HUES48 (cell line): ENCODE results near the gene RCAN2.

Experiments
- H3K27ac ChIP-seq: one replicate; pipeline ENCODE4 v1.7.0; 2013; ENCODE audit warnings: low read depth, low read length, inconsistent platforms
- H3K27me3 ChIP-seq: 2 replicates; pipeline ENCODE4 v1.6.1; 2013; ENCODE audit warnings: mild to moderate bottlenecking, low read length; ENCODE audit not compliant: control insufficient read depth, insufficient read depth
- H3K36me3 ChIP-seq: 2 replicates; pipeline ENCODE4 v1.6.1; 2013; ENCODE audit warnings: low read length; ENCODE audit not compliant: control insufficient read depth, insufficient read depth
- H3K4me1 ChIP-seq: 2 replicates; pipeline ENCODE4 v1.6.1; 2013; ENCODE audit warnings: mild to moderate bottlenecking, low read length; ENCODE audit not compliant: control insufficient read depth, insufficient read depth
- H3K4me3 ChIP-seq: 2 replicates; pipeline ENCODE4 v1.5.1; 2013; ENCODE audit warnings: mild to moderate bottlenecking, low read depth, low read length
- H3K9ac ChIP-seq: 2 replicates; pipeline ENCODE4 v1.6.1; 2013; ENCODE audit warnings: mild to moderate bottlenecking, low read depth, low read length, moderate library complexity
- H3K9me3 ChIP-seq: 2 replicates; pipeline ENCODE4 v1.6.1; 2013; ENCODE audit warnings: low read length; ENCODE audit not compliant: control insufficient read depth, insufficient read depth

Gene RCAN2

DNA sequence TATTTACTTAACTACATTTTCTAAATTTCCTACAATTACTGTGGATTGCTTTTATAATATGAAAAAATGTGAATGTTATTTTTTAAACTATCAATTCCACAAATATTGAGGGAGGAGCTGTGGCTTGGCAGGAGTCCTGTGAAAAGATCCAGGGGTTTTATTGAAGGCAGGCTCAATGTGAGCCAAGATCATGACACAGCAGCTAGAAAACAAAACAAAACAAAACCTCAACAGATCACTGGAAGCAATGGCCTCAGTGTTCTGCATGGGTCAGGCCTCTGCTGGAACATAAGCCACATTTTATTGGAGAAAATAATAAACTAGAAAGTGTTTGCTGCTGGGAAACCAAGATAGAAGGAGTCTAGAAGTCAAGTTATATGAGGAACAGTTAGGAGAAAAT lies 19.4 kb upstream of the RCAN2 start:
- H3K27ac ChIP-seq: no peak overlapping the region
- no peaks in the 10 kb centered on the region for H3K9me3 ChIP-seq
- no peaks in the 10 kb centered on the region for H3K27me3 ChIP-seq
- H3K36me3 ChIP-seq: no peaks in the 10 kb centered on the region
- H3K4me1 ChIP-seq: no peaks in the 10 kb centered on the region
- H3K9ac ChIP-seq: no peak overlapping the region
- H3K4me3 ChIP-seq: no peak overlapping the region

DNA sequence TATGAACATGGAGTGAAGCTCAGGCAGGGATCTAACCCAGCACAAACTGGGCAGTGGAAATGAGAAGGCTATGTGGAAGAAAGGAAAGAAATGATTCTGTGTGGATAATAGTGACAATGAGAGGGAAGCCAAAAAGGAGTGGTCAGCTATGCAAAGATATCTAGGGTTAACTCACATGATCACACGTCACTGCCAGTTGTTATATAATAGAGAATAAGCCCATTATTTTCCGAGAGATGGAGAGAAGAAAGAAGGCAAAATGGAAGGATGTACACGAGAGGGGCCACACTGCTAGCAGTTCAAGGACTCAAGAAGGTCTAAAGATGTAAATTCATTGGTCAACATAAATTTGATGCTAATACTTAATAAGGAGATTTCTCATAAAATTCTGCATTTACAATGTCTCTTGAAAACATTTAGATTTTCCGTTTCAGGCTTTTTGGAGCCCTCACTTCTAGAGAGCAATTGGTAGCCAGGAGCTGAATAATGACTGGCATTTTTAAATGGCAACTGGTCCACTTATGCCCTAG lies 18.8 kb upstream of the RCAN2 start:
- Histone ChIP-seq H3K4me1 (no peaks in the 10 kb centered on the region), H3K36me3 (no peaks in the 10 kb centered on the region), H3K9me3 (no peaks in the 10 kb centered on the region), H3K27me3 (no peaks in the 10 kb centered on the region), H3K27ac (no peak overlapping the region), H3K9ac (no peak overlapping the region), H3K4me3 (no peak overlapping the region)

GRCh38 chr6:46509063-46509462 lies 17.8 kb upstream of the RCAN2 start:
- Histone ChIP-seq H3K4me3 (no peak overlapping the region), H3K36me3 (no peaks in the 10 kb centered on the region), H3K27me3 (no peaks in the 10 kb centered on the region), H3K27ac (no peak overlapping the region), H3K4me1 (no peaks in the 10 kb centered on the region), H3K9me3 (no peaks in the 10 kb centered on the region), H3K9ac (no peak overlapping the region)

DNA sequence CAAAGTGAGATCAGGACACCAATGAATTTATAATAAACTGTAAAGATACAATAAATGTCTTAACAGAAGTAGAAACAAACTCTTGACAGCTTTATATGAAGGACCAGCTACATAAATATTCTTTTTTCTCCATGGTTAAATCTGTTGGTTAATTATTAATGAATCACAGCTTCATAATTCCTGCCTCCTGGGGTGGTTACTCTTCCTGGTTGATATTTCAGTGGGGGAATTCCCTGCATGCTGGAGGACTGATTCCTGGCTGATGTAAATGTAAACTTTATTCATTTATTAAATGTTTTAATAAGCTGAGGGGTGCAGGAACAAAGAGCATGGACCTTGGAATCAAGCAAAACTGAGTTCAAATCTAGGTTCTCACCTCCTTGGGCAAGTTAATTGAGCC lies 16.2 kb upstream of the RCAN2 start:
- no peak overlapping the region for H3K9ac ChIP-seq
- no peaks in the 10 kb centered on the region for H3K4me1 ChIP-seq
- H3K36me3 ChIP-seq: no peaks in the 10 kb centered on the region
- no peaks in the 10 kb centered on the region for H3K9me3 ChIP-seq
- H3K27ac ChIP-seq: no peak overlapping the region
- H3K4me3 ChIP-seq: no peak overlapping the region
- H3K27me3 ChIP-seq: no peaks in the 10 kb centered on the region

GRCh38 chr6:46505693-46506512 lies 14.7 kb upstream of the RCAN2 start:
- Histone ChIP-seq H3K4me3 (no peak overlapping the region), H3K9ac (no peak overlapping the region), H3K27ac (no peak overlapping the region), H3K4me1 (no peaks in the 10 kb centered on the region), H3K9me3 (no peaks in the 10 kb centered on the region), H3K27me3 (no peaks in the 10 kb centered on the region), H3K36me3 (no peaks in the 10 kb centered on the region)

DNA sequence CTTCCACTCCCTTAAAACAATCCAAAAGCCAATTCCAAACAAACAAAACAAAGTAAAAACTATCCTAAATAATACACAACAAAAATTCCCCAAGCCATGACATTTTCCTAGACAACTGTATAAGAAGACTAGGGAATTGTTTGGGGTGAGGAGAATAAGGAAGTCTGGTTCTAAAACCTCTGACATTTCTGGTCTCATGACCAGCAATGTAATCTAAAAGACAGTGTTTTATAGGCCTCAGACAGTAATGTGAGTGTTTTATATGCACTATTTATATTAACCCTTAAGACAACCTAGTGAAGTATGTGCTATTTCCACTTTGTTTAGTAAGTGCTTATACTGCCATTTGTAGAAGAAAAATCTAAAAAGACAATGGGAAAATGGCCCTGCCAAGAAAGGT lies 13.0 kb upstream of the RCAN2 start:
- Histone ChIP-seq H3K36me3 (no peaks in the 10 kb centered on the region), H3K27ac (no peak overlapping the region), H3K9ac (no peak overlapping the region), H3K4me1 (no peaks in the 10 kb centered on the region), H3K9me3 (no peaks in the 10 kb centered on the region), H3K27me3 (no peaks in the 10 kb centered on the region), H3K4me3 (no peak overlapping the region)

- Histone ChIP-seq H3K9ac (no peak overlapping the region), H3K4me3 (no peak overlapping the region), H3K36me3 (no peaks in the 10 kb centered on the region), H3K27me3 (no peaks in the 10 kb centered on the region), H3K27ac (no peak overlapping the region), H3K9me3 (no peaks in the 10 kb centered on the region), H3K4me1 (no peaks in the 10 kb centered on the region)
Observed at GRCh38 chr6:46502486-46503119, 11.4 kb upstream of the RCAN2 start.

DNA sequence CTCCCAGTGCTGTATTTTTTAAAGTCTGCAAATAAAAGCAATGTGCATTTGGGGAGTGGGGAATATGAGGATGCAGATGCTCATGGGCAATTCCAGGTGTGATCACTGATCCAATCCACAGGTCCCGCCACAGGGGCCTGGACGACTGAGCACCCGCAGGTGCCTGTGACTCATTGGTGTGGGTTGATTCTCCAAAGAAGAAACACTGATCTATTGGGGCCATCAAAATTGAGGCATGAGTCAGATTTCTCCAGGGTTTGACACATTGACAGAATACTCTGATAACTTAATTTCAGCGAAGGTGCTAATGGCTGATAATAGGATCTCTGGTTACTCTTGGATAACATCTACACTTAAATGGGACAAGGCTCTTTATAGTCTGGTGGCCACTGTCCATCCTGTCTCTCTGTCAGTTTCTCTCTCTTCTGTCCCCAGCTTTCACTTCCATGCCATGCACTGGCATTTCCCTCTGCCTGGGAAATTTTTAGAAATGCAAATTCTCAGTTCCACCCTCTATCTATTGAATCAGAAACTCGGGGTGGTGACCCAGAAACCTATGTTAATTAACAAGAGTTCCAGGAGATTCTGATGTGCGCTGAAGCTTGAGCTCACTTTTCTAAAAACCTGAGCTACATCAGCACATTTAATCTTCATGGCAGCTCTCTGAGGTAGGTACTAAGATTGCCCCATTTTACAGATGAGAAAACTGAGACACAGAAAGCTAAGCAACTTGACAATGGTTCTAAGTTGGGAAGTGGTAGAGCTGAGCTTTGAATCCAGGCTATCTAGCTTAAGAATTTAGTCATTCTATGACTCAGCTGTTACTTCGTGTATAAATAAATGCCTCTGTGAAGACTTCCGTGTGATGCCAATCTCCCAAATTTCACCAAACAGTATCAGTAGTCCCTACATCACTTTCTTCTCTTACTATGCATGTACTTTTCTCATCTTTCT lies 10.2 kb upstream of the RCAN2 start:
- no peaks in the 10 kb centered on the region for H3K9me3 ChIP-seq
- H3K4me3 ChIP-seq: no peak overlapping the region
- no peaks in the 10 kb centered on the region for H3K36me3 ChIP-seq
- H3K27me3 ChIP-seq: no peaks in the 10 kb centered on the region
- H3K4me1 ChIP-seq: no peaks in the 10 kb centered on the region
- H3K9ac ChIP-seq: no peak overlapping the region
- no peak overlapping the region for H3K27ac ChIP-seq

DNA sequence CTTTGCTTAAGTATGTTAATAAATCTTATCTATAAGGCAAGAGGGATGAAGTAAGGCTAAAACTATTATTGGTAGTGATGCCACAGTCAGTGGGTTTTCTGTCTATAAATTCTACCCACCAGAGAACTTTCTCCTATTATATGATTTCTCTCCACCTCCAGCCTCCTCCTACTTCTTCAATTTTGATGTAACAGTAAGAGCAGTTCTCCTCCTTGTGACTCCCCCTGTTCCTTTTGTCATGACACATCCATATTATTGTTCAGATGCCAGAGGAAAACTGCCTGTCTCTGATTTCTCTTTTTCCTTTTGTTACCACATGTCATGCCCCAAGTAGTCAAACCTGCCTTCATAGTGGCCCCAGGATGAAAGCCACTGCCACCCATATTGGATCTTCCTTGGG lies 9.1 kb upstream of the RCAN2 start:
- Histone ChIP-seq H3K9me3 (no peaks in the 10 kb centered on the region), H3K4me1 (no peaks in the 10 kb centered on the region)

GRCh38 chr6:46491628-46492547 lies 639 bp upstream of the RCAN2 start:
- Histone ChIP-seq H3K9me3 (no peaks in the 10 kb centered on the region), H3K4me3 (peak overlapping the region; percentile 71), H3K27me3 (peaks cover 33% of the 10 kb centered on the region), H3K27ac (peak overlapping the region; percentile 36), H3K4me1 (peaks cover 17% of the 10 kb centered on the region), H3K36me3 (no peaks in the 10 kb centered on the region), H3K9ac (peak overlapping the region; percentile 8; the same call in 1 of the 2 replicates)

More for the DNA sequence above, 9.1 kb upstream of the RCAN2 start:
- H3K9ac ChIP-seq: no peak overlapping the region
- H3K27me3 ChIP-seq: no peaks in the 10 kb centered on the region
- H3K4me3 ChIP-seq: no peak overlapping the region
- H3K36me3 ChIP-seq: no peaks in the 10 kb centered on the region
- H3K27ac ChIP-seq: no peak overlapping the region
